GM10847 (cell line): ENCODE data around the gene CFAP99.

Experiments used
- POLR2A ChIP-seq: IDR thresholded peaks from 2 replicates; pipeline ENCODE4 v1.6.1; 2011; ENCODE audit not compliant: insufficient read length; ENCODE audit errors: extremely low read depth

CFAP99 gene

DNA sequence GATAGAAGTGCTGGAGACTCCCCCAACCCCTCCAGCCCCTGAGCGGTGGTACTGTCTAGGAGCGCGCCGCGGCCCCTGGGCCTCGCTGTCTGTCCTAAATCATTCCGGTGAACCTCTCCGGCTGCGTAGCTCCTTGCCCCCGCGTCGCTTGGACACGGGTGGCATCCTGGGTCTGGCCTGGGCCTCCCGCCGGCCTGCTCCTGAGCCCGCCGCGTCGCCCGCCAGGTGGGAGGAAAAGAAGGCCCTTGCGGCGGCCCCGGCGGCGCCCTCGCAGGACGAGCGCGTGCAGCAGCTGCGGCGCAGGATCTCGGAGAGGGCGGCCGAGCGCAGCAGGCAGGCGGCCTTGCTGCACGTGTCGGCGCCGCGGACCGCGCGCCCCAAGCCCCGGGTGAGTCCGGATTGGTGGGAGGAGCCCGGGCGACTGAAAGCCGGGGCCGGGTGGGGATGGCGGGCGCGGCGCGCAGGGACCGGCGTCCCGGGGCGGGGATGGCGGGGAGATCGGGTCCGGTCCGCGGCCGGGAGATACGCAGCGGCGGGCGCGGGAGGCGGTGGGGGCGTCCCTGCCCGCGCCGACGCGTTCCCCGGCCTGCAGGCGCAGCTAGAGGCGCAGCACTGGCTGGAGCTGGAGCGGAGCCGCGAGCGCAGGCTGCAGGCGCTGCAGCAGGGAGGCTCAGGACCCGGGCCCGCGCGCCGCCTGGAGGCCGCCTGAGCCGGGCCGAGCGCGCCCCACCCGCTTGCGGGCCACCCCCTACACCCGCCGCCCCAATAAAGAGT lies 43.6 kb downstream of the CFAP99 start:
- no peak for TF ChIP-seq POLR2A

DNA sequence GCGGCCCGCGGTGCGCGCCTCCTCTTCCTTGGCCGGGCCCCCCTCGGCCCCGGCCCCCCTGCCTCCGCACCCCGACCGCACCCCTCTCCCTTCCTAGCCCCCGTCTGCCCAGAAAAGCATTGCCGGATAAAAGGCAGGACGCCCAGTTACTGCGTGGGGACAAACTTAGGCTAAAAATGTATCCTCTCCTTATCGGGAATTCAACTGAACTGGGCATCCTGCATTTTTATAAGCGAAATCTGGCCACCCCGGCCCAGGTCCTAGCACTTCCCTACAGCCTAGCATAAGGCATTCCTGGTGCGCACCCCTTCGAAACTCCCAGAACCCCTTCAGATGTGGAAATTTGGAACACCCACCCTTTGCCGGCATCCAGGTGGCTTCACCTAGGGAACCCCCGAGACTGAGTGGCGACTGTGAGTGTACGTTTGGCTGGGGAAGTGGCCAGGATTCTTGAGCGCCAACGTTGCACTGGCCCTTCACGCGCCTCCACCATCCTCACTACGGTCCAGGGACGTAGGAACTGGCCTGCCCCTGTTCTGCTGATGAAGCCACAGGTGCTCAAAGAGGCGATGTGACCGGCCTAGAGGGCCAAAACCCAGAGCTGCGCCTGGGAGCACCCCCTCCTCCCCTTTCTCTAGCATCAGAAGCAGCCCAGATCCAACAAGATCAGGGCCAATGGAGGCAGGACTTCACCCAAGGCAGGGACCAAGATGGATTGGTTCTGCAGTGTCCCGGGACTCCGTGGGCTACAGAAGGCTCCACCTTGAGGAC lies 44.4 kb downstream of the CFAP99 start:
- no peak for TF ChIP-seq POLR2A

GRCh38 chr4:2465032-2465431 lies 46.3 kb downstream of the CFAP99 start:
- TF ChIP-seq POLR2A, result no peak

- TF ChIP-seq POLR2A, result peak; percentile 72
Observed at GRCh38 chr4:2468456-2469191, 49.9 kb downstream of the CFAP99 start, which contains the start of gene RNF4. Gene RNF4, plus strand, starts transcription at chr4:2469106. Its CDS starts 21,388 bp downstream, at chr4:2490494.

DNA sequence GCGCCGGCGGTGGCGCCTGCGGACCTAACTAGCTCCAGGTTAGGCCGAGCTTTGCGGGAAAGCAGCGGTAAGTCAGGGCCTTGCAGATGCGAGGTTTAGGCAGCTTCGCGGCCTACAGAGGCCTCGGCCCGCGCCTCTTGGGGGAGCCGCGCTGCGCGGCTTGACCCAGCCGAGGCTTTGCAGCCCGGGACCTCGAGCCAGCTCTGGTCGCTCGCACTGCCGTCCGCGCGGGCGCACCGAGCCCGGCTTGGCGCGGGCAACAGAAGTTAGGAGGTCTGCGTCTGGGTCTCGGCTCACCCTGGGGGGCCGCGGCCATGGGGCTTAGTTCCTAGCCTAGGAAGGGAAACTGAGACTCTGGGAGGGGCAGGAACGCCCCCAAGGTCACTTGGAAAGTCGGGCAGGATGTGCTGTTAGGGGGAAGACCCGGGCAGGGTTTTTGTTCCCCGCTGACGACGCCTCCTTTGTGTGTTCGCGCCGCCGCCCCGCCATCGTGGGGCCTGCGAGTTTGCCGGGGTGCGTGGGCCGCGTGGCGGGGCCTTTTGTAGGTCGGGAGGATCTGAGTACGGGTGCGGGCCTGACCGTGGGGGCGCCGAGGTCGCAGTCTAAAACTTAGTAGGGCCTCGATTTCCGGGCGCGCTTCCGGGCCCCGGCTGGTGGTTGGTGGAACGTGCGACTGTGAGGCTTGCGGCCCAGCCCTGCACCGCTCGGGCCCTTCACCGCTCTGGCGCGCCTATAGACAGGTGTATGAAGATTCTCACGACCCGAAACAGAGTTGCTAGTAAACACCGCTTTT lies 50.6 kb downstream of the CFAP99 start:
- no peak for TF ChIP-seq POLR2A

GRCh38 chr4:2470791-2471190 lies 52.0 kb downstream of the CFAP99 start:
- no peak for TF ChIP-seq POLR2A

- no peak for TF ChIP-seq POLR2A
Observed at GRCh38 chr4:2472187-2472586, 53.4 kb downstream of the CFAP99 start.

- no peak for TF ChIP-seq POLR2A
Observed at GRCh38 chr4:2478229-2478628, 59.5 kb downstream of the CFAP99 start.

- no peak for TF ChIP-seq POLR2A
Observed at GRCh38 chr4:2480649-2481048, 61.9 kb downstream of the CFAP99 start.

DNA sequence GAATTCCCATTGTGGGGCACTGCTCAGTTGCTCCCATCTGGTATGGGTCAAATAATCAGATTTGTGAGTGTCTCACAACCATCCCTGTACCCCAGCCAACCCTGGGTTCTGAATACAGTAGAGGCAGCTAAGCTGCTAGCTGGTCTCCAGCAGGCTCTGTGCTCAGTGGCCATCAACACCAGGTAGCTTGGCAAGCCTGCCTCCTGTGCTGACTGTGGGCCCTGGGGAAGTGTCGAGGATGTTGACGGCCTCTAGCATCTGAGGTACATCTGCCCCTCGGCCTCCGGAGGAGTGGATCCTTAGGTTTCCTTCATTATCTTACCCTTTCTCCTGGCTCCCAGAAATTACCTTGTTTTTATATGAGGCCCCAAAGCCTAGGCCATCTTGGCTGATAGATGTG lies 63.4 kb downstream of the CFAP99 start:
- no peak for TF ChIP-seq POLR2A

- TF ChIP-seq POLR2A, result no peak
Observed at GRCh38 chr4:2482693-2483092, 63.9 kb downstream of the CFAP99 start.

- TF ChIP-seq POLR2A, result no peak
Observed at GRCh38 chr4:2483237-2483636, 64.5 kb downstream of the CFAP99 start.

GRCh38 chr4:2484185-2484584 lies 65.4 kb downstream of the CFAP99 start:
- TF ChIP-seq POLR2A, result no peak

- no peak for TF ChIP-seq POLR2A
Observed at GRCh38 chr4:2484993-2485392, 66.2 kb downstream of the CFAP99 start.

DNA sequence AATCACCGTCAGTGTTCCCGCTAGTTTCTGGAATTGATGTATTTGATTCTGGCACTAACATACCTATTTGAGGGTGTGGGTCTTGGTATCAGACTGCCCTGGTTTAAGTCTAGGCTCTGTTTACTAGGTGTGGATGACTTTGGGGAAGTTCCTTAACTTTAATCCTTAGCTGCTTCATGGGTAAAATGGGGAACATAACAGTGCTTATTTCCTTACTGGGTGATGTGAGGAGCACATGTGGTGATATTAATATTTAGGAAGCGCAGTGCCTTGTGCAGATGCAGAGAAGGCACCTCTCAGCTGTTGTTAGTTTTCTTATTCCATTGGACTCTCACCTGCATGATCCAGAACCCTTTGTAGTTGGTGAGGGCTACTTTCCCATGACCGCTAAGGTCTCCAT lies 67.2 kb downstream of the CFAP99 start:
- no peak for TF ChIP-seq POLR2A
